LHCN-M2 (cell line): ENCODE measurements around the gene SLIT1. TPM values are rescaled to one million over a fixed set of nuclear protein-coding genes. Genes with fewer than 3 reads are reported as not detected.

Experiments
- DNase-seq: peaks from one replicate; pipeline ENCODE4 v3.0.0-alpha.2; 2012; ENCODE audit warnings: low read depth
- total RNA-seq: library from RNA; depleted of rRNA; stranded (reverse); fragments of >200 nt; gene quantifications from 2 replicates; pipeline ENCODE4 v1.2.3, GENCODE V29; 2014

SLIT1 gene
- total RNA-seq, 1 experiment from 2014 or later, result under 0.01 TPM

GRCh38 chr10:97115846-97116245 lies 69.9 kb downstream of the SLIT1 start:
- no peak for DNase-seq

GRCh38 chr10:97111615-97112014 lies 74.1 kb downstream of the SLIT1 start:
- DNase-seq, result no peak

GRCh38 chr10:97109547-97109946 lies 76.2 kb downstream of the SLIT1 start:
- DNase-seq, result no peak

- DNase-seq, result no peak
Observed at GRCh38 chr10:97107551-97107950, 78.2 kb downstream of the SLIT1 start.

DNA sequence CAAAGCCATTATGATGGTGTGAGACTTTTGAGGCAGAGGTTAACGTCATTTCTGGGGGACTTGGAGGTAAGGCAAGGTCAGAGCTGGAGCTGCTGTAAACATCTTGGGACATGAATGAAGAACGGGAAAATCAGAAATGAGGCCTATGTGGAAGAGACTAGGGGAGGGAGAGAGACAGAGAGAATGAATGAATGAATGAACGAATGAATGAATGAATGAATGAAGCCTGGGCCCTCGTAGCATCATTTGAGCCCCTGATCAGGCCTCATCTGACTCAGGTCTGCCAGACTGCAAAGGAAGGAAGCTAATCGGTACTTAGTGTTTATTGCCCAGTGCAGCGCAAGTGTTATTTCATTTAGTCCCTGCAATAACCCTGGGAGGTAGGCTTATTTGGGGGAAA lies 79.6 kb downstream of the SLIT1 start:
- DNase-seq, result no peak

- DNase-seq, result no peak
Observed at GRCh38 chr10:97105303-97105702, 80.5 kb downstream of the SLIT1 start.

GRCh38 chr10:97103316-97104080 lies 82.3 kb downstream of the SLIT1 start:
- no peak for DNase-seq

DNA sequence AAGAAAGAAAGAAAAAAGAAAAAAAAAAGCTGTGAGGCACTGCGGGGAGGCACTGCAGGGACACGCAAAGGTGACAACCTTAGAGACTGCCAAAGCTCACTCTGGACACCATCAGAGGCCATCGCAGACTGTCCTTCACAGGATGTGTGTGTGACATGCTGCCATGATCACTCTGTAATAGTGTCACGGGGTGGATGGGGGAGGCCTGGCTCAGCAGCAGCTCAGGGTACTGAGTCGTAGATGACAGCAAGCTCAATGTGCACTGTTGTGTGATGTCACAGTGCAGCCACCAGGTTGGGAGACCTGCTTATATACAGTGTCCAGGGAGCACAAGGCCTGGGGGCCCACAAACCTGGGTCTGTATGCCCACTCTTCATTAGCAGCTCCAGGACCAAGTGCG lies 83.3 kb downstream of the SLIT1 start:
- no peak for DNase-seq

GRCh38 chr10:97101166-97101940 lies 84.4 kb downstream of the SLIT1 start:
- DNase-seq, result no peak

- no peak for DNase-seq
Observed at GRCh38 chr10:97100657-97101056, 85.1 kb downstream of the SLIT1 start.

DNA sequence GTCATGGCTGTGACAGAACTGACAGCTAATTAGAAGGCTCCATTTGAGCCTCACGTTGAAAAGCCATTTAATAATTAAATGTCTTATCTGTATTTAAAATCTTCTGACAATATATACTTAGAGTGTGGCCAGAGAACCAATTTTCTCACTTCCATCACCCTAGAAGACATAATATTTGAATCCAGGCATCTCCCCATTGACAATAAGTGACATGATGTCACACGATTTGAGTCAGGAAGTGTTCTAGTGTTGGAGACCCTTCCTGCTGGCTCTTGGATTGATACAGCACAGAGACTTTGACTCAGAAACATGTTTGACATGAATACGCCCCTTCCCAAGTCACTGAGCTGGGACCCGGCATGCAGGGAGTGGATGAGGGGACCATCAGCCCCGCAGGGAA lies 85.9 kb downstream of the SLIT1 start:
- no peak for DNase-seq

- no peak for DNase-seq
Observed at GRCh38 chr10:97099089-97099488, 86.7 kb downstream of the SLIT1 start.

DNA sequence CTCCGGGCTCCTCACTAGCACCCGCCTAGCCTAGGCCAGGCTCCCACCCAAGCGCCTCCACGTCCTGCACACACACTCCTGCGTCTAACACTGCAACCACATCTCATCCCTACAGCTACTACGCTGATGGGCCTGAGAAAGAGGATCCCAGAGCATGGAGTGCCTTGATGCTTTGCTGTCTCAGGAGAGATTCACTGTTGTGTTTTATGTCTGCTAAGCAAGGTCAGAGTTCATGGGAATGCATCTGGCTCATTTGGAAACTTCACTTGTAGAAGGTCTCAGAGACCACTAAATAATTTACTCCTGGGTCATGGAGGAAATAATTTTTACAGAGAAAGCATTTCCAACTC lies 88.7 kb downstream of the SLIT1 start:
- no peak for DNase-seq

GRCh38 chr10:97096261-97097083 lies 89.3 kb downstream of the SLIT1 start:
- no peak for DNase-seq

DNA sequence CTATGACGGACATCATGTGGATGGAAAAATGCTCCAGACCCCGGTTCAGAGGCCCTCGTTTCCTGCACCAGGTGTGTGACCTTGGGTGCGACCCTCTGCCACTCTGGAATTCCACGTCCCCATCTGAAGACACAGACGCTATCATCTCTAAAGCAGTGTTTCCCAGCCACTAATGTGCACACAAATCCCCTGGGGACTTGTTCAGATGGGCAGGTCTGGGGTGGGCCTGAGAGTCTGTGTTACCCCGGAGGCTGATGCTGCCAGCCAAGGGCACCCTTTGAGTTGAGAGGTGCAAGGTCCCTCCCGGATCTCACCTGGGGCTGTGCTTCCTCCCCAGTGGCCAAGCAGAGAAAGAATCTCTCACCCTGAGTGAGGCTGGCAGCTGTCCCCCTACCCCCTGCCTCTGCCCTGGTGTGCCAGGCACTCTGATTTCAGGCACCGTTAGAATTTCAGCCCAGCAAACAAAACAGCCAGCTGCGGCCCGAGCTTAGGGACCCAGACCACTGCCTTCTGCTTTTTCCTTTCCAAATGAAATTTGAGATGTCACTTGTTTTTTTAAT lies 90.0 kb downstream of the SLIT1 start:
- no peak for DNase-seq

DNA sequence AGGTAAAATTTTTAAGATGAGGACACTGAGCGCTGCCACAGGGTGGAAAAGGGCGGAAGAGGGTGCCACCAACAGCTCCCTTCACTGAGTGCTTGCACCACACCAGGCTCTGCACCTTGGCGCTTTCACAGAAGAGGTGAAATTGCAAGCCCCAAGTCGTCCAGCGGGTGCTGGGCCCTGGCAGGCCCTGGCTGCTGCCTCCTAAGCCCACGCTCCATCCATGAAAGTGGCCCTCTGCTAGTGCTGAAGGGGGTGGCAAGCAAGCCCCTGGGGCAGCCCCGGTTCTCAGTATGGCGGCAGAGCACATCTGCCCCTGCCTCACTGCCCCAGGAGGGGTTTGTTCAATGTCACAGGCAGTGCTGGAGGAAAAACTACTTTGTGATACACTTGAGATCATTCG lies 95.1 kb downstream of the SLIT1 start:
- DNase-seq, result no peak

GRCh38 chr10:97090035-97090434 lies 95.7 kb downstream of the SLIT1 start:
- DNase-seq, result no peak

DNA sequence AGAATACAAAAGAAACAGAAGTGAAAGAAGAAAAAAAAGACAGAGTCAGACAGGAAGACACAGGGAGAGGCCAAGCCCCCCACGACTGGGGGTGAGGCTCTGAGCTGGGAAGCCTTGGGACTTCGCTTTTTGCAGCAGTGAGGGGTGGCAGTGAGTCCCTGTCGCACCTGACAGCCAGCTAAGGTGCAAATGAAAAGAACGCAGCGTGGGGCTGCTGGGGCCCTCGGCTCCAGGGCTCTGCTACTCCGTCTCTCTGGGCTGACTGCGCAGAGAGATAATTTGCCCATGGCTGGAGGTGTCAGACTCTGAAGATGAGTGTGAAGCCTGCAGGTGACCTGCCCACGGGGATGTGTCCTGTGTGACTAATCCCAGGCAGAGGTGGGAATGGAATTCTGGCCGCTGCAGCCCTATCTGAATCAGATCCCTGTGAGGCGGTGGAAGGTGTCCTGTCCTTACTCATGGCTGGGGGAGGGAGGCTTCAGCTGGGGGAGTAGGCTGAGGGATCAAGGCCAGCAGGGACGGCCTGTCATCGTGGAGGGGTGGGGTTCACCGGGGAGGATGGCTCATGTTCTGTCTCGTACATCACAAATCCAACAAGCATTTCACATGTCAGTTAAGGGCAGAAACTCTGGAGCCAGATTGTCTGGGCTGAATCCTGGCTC lies 96.4 kb downstream of the SLIT1 start:
- DNase-seq, result no peak

GRCh38 chr10:97087296-97087695 lies 98.5 kb downstream of the SLIT1 start:
- no peak for DNase-seq

GRCh38 chr10:97086530-97086929 lies 99.2 kb downstream of the SLIT1 start:
- no peak for DNase-seq

DNA sequence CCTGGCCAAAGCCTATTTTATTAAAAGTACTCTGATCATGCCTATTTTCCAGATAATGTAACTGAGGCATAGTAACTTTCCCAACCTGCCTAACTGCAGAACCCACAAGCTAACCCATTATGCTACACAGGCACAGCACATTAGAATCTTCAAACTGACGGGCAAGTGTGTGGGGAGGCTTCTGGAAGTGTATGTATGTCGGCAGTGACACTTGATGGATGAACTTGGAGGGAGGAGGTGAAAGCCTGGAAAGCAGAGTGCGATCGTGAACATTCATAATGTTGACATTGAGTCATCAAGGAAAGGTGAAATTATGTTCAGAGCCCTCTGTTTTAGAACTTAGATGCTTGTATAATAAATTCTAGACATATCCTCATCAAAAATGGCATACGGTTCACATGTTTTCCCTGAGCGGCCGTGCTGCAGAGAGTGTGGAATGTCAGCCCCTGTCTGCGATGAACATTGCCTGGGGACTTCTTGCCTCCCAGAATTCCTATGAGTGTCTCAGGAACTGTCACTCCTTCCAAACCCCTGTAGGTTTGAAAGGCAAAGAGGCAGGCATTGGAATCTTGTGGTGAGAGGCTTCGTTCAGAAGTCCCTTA lies 102.4 kb downstream of the SLIT1 start:
- DNase-seq, result no peak
